HG03196 (cell line): Measurements from ENCODE around the gene NGEF.
"Not testable (repeated sequence)": the region's sequence is repeated elsewhere in the genome, so short reads cannot be mapped to it uniquely, and the experiment has no call there.

ENCODE experiments used
- ATAC-seq: cut with Tn5 transposase; IDR thresholded peaks from one replicate; pipeline ENCODE4 v1.9.1; 2021; ENCODE audit not compliant: unreplicated experiment

The NGEF gene

GRCh38 chr2:233023007-233023760 is 10.1 kb upstream of the NGEF start:
- no peak for ATAC-seq

GRCh38 chr2:233022561-233022960 is 9.5 kb upstream of the NGEF start:
- no peak for ATAC-seq

GRCh38 chr2:233021771-233022170 is 8.7 kb upstream of the NGEF start:
- no peak for ATAC-seq

- ATAC-seq = no peak
Measured at GRCh38 chr2:233020454-233020853, 7.4 kb upstream of the NGEF start.

DNA sequence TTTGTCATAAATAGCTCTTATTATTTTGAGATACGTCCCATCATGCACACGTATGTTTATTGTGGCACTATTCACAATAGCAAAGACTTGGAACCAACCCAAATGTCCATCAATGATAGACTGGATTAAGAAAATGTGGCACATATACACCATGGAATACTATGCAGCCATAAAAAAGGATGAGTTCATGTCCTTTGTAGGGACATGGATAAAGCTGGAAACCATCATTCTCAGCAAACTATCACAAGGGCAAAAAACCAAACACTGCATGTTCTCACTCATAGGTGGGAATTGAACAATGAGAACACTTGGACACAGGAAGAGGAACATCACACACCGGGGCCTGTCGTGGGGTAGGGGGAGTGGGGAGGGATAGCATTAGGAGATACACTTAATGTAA is 6.6 kb upstream of the NGEF start:
- not testable (repeated sequence) for ATAC-seq

DNA sequence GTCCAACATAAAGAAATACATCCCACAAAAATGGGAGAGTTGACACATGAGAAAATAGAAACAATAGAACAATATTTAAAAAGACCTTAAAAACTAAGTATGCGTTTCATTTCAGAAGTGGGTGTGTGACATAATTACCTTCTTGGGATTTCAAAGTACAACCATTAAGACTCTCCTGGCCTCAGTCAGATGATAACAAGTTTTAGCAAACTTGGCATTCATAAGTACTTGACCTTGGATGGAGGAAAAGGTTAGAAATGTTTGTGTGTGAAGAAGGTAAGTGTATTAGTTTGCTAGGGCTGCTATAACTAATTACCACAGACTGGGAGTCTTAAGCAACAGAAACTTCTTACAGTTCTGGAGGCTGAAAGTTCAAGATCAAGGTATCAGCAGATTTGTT is 4.9 kb upstream of the NGEF start:
- ATAC-seq = no peak

GRCh38 chr2:233015019-233015645 is 2.1 kb upstream of the NGEF start:
- ATAC-seq = no peak

- no peak for ATAC-seq
Measured at GRCh38 chr2:233013650-233014049, 594 bp upstream of the NGEF start.

- ATAC-seq = no peak
Measured at GRCh38 chr2:233012301-233012971, 620 bp downstream of the NGEF start.

DNA sequence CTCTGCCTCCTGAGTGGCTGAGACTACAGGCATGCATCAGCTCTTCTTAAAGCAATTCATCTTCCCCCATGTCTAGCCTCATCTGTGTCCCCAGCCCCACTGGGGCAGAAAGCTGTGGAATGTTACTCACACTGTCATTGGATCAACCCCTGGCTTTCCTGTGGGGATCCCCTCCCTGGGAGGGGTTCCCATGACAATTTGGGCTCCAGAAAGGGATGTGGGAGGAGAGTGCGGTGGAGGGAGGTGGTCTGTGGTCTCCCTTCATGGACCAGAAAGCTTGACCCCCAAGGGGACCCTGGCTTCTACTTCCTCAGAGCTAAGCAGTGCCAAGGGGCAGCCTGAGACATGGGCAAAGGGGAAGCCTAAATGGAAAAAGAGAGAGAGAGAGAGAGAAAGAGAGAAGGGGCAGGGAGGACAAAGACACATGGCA is 1.3 kb downstream of the NGEF start:
- ATAC-seq = no peak

GRCh38 chr2:233011268-233011650 is 1.8 kb downstream of the NGEF start:
- no peak for ATAC-seq

DNA sequence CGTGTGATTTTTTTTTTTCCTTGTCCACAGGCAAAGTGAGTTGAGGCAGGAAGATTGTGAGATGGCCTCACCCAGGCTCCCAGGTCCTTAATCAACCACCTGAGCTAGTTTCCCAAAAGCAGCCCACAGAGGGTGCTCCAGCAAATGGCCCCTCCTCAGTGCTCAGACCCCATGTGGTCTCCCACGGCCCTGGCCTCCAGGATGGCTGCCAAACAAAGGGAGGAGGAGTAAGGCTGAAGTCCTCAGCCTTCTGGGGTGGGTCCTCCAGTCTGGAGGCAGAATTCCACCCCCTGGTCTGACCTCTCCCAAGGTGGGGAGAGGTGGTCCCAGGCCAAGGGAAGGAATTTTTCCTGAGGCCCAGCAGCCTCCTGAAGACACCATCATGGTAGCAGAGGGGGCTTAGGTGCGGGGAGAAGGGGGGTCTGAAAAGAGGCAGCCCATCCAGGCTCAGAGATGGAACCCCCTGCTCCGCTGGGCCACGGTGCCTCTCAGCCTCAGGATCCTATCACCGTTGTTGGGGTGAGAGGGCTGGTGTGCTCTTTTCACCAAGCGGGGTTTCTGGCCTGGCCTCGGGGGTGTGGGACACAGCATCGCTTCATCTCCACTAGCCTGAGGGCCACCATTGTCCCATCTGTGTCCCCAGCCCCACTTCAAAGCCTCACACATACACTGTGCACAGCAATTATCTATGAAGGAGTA is 2.3 kb downstream of the NGEF start:
- no peak for ATAC-seq

- no peak for ATAC-seq
Measured at GRCh38 chr2:233009661-233010060, 3.4 kb downstream of the NGEF start.

DNA sequence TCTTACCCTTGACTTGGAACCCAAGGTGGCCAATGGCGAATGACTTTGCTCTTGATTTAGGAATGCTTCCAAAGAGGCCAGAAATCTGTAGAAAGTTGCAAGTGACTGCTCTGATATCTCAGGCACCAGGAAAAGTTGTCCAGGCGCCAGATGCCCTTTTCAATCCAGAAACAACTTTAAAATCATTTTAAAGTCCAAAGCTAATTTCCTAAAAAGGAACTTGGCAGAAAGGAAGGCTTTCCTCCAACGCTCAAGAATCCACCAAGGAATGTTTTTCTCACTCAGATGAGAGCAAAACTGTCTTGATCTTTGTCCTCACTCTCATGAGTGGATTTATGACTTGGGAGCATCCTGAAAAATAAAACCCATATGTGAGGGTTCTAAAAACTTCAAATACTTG is 5.3 kb downstream of the NGEF start:
- ATAC-seq = no peak

GRCh38 chr2:233007270-233007669 is 5.8 kb downstream of the NGEF start:
- ATAC-seq = no peak

DNA sequence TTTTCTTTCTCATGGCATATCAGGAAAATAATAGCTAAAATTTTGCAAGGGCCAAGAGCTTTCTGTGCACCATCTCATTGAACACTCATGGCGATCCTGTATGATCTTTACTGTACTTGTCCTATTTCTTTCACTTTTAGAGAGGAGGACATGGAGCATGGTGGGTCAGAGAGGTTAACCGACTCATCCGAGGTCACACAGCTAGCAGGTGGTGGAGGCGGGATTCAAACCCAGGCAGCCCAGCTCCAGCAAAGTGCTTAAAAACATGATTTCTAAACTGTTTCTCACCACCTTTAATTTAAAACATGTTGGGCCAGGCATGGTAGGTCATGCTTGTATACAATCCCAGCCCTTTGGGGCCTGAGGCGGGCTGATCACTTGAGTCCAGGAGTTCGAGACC is 6.4 kb downstream of the NGEF start:
- no peak for ATAC-seq

DNA sequence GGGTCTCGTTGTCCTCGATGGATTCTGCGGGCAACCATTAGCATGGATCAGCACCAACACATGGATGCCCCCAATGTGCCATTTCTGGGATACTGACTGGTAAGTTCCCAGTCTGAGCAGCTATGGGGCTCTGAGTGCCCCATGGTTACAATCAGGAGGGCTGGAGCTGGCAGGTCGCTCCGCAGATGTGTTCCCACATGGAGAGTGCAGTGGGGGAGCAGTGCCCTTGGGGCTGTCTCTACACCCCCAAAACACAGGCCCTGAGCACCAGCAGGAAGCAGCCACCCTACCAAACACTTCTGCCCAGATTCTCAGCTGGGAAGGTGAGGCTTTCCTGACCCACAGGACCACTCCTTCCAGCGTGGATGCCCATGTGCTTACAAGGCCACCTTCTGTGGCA is 8.0 kb downstream of the NGEF start:
- ATAC-seq = no peak

GRCh38 chr2:233003658-233004555 is 9.1 kb downstream of the NGEF start:
- no peak for ATAC-seq

DNA sequence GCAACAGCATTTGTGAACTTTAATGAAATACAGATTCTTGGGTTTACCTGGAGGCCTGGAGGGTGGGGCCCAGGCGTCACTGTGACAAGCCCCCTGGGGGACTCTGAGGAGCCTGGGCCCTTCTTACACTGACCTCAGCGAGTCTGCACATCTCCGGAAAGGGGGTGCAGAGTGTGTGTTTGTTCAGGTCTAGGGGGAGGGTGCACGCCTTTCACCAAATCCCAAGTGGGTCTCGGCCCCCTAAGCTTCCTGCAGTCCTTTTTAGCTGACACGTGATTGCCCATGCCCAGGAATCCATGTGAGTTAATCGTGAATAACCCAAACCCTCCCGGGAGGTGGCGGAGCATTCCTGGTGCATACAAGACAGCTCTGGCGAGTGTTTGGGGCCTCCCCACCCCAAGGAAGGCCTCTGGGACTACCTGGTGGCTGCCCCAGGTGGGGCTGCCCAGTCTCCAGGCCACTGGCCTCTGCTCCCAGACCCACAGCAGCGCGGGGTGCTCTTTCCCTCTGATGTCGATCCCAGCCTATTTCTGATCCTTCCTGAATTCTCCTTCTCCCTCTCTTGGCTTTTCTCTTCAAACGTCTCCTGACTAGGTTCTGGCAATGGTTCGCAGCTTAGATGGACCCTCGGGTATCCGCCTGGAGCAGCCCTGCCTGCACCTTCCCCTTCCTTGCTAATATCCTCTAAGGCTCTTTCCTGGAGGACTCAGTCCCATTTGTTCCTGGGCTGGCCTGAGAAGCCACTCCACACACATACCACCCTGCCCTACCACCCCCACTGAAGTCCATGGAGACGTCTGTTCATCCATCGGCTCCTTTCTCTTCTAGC is 10.0 kb downstream of the NGEF start:
- no peak for ATAC-seq
